Measurements from ENCODE around the gene USP40. TPM values are rescaled to one million over a fixed set of nuclear protein-coding genes. Genes with fewer than 3 reads are reported as not detected.

The USP40 gene
- total and polyA plus RNA-seq, 9 of the 15 experiments (the other 6 are each of a cell fraction or from before 2014, with no cell fraction given), result 5.5 to 15.0 (median 9.3) TPM

GRCh38 chr2:233449921-233450863, 116.4 kb downstream of the USP40 start:
- Histone ChIP-seq H3K79me2 (ENCODE audit: control insufficient read depth, insufficient read depth, low read length) (no peaks in the 10 kb centered on the region), H3K9ac (ENCODE audit: insufficient read depth in 1 of 2, low read depth in 2 of 2, low read length in 2 of 2) (no peak overlapping the region; a peak in 1 of 4 replicates), H3K27me3 (ENCODE audit: control insufficient read depth in 2 of 2, insufficient read depth in 2 of 2, low read length in 2 of 2) (no peaks in the 10 kb centered on the region), H3K27ac (ENCODE audit: extremely low read depth, low read depth, low read length) (no peak overlapping the region), H3K4me2 (ENCODE audit: insufficient read depth, low read length) (no peak overlapping the region), H3K4me1 (replicated peaks in 1 of 2; ENCODE audit: control insufficient read depth in 2 of 2, insufficient read depth in 2 of 2, low read length in 2 of 2) (peaks cover 7 to 18% of the 10 kb centered on the region in 2 experiments; a peak in 4 of 5 replicates), H2AFZ (ENCODE audit: low read depth, low read length) (no peak overlapping the region), H3K36me3 (ENCODE audit: control insufficient read depth, insufficient read depth, low read length) (peaks cover 64% of the 10 kb centered on the region; the same call in 2 of the 3 replicates), H3K9me3 (replicated peaks; ENCODE audit: control insufficient read depth, insufficient read depth, low read depth, low read length) (no peaks in the 10 kb centered on the region), H3K4me3 (no peak overlapping the region), H3K9me1 (ENCODE audit: control insufficient read depth, insufficient read depth, low read length) (no peaks in the 10 kb centered on the region), H4K20me1 (replicated peaks; ENCODE audit: control insufficient read depth, insufficient read depth, low read length) (no peaks in the 10 kb centered on the region)
- no peak for TF ChIP-seq ATF3 (IDR thresholded peaks at IDR 0.05)
- TF ChIP-seq ATF3 (CRISPR knock-in tag; conservative IDR thresholded peaks at IDR 0.05), result no peak
- TF ChIP-seq ZNF444 (CRISPR knock-in tag; IDR thresholded peaks at IDR 0.05), result no peak
- no peak for TF ChIP-seq PCBP2 (IDR thresholded peaks at IDR 0.05; ENCODE audit: low read depth, low read length, poor library complexity, severe bottlenecking)
- no peak for TF ChIP-seq ELF4 (CRISPR knock-in tag; IDR thresholded peaks at IDR 0.05)
- TF ChIP-seq SIN3A (IDR thresholded peaks at IDR 0.05; ENCODE audit: borderline replicate concordance in 2 of 2, control insufficient read depth in 1 of 2, low read depth in 2 of 2, low read length in 2 of 2), result no peak
- no peak for TF ChIP-seq ZNF436 (CRISPR knock-in tag; IDR thresholded peaks at IDR 0.05)
- TF ChIP-seq CCAR2 (IDR thresholded peaks at IDR 0.05; ENCODE audit: low read depth, low read length), result no peak
- no peak for TF ChIP-seq BCOR (IDR thresholded peaks at IDR 0.05)
- TF ChIP-seq ZBED1 (IDR thresholded peaks at IDR 0.05), result no peak
- no peak for TF ChIP-seq NFE2 (IDR thresholded peaks at IDR 0.05; ENCODE audit: low read depth)
- TF ChIP-seq HIVEP1 (CRISPR knock-in tag; IDR thresholded peaks at IDR 0.05), result no peak
- TF ChIP-seq MAZ (CRISPR knock-in tag; conservative IDR thresholded peaks at IDR 0.05 in 1 of 2, IDR thresholded peaks at IDR 0.05 in 1 of 2), result no peak
- no peak for TF ChIP-seq PRDM10 (IDR thresholded peaks at IDR 0.05; ENCODE audit: partially characterized antibody)
- no peak for TF ChIP-seq KDM4B (IDR thresholded peaks at IDR 0.05; ENCODE audit: borderline replicate concordance in 2 of 2, low read depth in 1 of 2)
- TF ChIP-seq CBX8 (IDR thresholded peaks at IDR 0.05; ENCODE audit: borderline replicate concordance, extremely low read depth, low read depth, low read length, poor library complexity, severe bottlenecking), result no peak
- no peak for TF ChIP-seq KDM2B (CRISPR knock-in tag; IDR thresholded peaks at IDR 0.05)
- POLR2A ChIA-PET, result no interaction called here
- DNase-seq (ENCODE audit: extremely low read depth in 1 of 4, low spot score in 3 of 4), result no peak
- no peak for FAIRE-seq
- no peak for ATAC-seq
- in situ Hi-C loops (cut with MboI), result no loop called here
- intact Hi-C loops (cut with micrococcal nuclease), result loop anchor here (10.0 kb wide), 1 partner anchor 185 kb away; no protein-coding TSS in a partner anchor
- BruUV-seq (replicated peaks), result no TSS peak
- CTCF ChIA-PET (ENCODE audit: low intra/inter-chr PET ratio), result interaction anchor here (0.5 kb wide), 1 partner anchor 474 kb away, joined by 3 read pairs; no protein-coding TSS in a partner anchor
- WGBS (ENCODE audit: insufficient coverage, low coverage, missing lambda C conversion rate), result 97% methylated on average over 10 of the region's 33 CpGs
